ENCODE data around the gene TDRD6. TPM values are rescaled to one million over a fixed set of nuclear protein-coding genes. Genes with fewer than 3 reads are reported as not detected.

The TDRD6 gene
- total and polyA plus RNA-seq, 10 of the 15 experiments (the other 5 are each of a cell fraction or from before 2014, with no cell fraction given): not detected

- TF ChIP-seq ZBTB11 (CRISPR knock-in tag; IDR thresholded peaks at IDR 0.05) (no peak), POLR2A (IDR thresholded peaks at IDR 0.05; ENCODE audit: low read depth, low read length) (no peak), ETV6 (conservative IDR thresholded peaks at IDR 0.05 in 1 of 2, IDR thresholded peaks at IDR 0.05 in 1 of 2; ENCODE audit: borderline replicate concordance in 1 of 2, low read depth in 1 of 2) (no peak), FOXM1 (IDR thresholded peaks at IDR 0.05; ENCODE audit: low read depth, low read length) (no peak), RBBP5 (conservative IDR thresholded peaks at IDR 0.05) (no peak), ZBTB4 (CRISPR knock-in tag; IDR thresholded peaks at IDR 0.05) (no peak), TBL1XR1 (IDR thresholded peaks at IDR 0.05; ENCODE audit: low read depth, low read length) (no peak), POLR2AphosphoS2 (IDR thresholded peaks at IDR 0.05; ENCODE audit: low read depth, low read length) (no peak), DPF2 (IDR thresholded peaks at IDR 0.05) (no peak)
Measured at GRCh38 chr6:46687619-46688097, at the start of gene TDRD6 (continued).
